Subcutaneous adipose tissue (tissue), 4 donors: Measurements from ENCODE around the gene RASA3. TPM values are rescaled to one million over a fixed set of nuclear protein-coding genes. Genes with fewer than 3 reads are reported as not detected.

Source experiments
- total RNA-seq, 4 donors: library from RNA; depleted of rRNA; stranded (reverse); fragments of >200 nt; gene quantifications; one replicate each; pipeline ENCODE4 v1.1.0, GENCODE V29; 2016
- TF ChIP-seq, protein P1 (sequence below): fragments of 450-650 bp; IDR thresholded peaks from one replicate; pipeline ENCODE4 v1.5.1; 2016; ENCODE audit warnings: low read depth, mild to moderate bottlenecking, control low read depth, antibody characterized with exemption, moderate library complexity

RASA3 gene
- total RNA-seq, 4 donors from 2014 or later: 36.9 to 70.1 (median 46.3) TPM

DNA sequence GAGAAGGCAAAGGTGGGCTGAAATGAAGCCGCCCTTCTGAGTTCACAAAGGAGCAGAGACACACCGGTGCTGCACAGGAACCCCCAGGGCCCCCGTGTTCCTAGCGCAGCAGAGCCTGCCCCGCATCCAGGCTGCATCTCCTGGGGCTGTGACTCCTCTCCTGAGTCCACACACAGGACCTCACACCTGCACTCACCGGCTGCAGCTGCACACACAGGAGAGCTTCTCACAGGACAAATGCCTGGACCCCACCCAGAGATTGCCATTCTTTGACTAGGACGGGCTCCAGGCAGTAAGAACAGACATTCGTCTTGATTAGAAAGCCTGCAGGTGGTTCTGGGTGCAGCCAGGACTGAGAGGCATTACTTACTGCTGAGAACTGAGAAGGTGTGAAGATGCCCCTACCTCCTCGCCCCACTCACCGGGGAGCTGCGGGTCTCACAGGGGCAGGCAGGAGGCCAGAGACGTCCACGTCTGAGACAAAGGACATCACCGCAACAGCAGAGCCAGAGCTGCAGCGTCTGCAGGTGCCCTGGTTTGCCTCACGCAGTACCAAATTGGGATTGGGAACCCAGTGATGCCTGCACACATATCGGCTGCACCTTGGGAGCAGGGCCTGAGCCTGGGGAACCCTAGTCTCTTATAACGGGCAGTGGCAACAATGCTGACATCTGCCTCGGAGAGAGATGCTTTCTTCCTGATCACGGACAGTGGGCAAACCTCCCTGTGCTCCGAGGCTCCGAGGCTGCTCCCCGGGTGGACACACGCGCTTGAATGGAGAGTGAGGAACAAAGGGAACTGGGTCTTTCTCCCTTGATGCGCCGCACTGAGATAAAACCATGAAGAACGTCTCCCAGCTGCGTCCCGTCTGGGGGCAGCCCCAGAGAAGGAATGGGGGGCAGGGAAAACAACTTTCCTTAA lies 50.4 kb downstream of the RASA3 start:
- TF ChIP-seq, protein P1, sequence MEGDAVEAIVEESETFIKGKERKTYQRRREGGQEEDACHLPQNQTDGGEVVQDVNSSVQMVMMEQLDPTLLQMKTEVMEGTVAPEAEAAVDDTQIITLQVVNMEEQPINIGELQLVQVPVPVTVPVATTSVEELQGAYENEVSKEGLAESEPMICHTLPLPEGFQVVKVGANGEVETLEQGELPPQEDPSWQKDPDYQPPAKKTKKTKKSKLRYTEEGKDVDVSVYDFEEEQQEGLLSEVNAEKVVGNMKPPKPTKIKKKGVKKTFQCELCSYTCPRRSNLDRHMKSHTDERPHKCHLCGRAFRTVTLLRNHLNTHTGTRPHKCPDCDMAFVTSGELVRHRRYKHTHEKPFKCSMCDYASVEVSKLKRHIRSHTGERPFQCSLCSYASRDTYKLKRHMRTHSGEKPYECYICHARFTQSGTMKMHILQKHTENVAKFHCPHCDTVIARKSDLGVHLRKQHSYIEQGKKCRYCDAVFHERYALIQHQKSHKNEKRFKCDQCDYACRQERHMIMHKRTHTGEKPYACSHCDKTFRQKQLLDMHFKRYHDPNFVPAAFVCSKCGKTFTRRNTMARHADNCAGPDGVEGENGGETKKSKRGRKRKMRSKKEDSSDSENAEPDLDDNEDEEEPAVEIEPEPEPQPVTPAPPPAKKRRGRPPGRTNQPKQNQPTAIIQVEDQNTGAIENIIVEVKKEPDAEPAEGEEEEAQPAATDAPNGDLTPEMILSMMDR: no peak

DNA sequence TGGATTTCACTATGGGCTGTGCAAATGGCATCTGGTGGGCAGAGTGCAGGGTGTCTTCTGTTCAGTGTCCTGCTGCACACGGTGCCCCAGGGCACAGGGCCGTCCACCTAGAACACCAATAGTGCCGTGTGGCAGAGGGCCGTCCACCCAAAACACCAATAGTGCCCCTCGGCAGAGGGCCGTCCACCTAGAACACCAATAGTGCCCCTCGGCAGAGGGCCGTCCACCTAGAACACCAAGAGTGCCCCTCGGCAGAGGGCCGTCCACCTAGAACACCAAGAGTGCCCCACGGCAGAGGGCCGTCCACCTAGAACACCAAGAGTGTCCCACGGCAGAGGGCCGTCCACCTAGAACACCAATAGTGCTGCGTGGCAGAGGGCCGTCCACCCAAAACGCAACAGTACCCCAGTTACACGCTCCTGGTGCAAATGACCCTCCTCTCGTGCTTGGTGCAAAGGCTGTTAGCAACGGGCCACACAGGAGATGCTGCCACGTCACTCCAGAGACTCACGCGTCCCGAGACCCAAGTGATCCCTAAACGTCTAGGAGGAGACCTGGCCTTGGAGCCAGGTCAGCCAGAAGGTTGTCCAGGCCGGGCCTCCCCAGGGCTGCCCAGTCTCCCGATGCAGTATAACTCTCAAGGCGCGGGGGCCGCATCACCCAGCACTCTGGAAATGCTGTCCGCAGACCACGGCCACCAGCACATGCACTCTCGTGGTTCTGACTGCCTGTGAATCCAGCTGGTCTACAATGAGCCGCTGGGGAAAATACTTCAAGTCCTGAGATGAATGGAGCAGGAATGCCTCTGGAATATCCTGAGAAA lies 51.5 kb downstream of the RASA3 start:
- TF ChIP-seq, protein P1: no peak

DNA sequence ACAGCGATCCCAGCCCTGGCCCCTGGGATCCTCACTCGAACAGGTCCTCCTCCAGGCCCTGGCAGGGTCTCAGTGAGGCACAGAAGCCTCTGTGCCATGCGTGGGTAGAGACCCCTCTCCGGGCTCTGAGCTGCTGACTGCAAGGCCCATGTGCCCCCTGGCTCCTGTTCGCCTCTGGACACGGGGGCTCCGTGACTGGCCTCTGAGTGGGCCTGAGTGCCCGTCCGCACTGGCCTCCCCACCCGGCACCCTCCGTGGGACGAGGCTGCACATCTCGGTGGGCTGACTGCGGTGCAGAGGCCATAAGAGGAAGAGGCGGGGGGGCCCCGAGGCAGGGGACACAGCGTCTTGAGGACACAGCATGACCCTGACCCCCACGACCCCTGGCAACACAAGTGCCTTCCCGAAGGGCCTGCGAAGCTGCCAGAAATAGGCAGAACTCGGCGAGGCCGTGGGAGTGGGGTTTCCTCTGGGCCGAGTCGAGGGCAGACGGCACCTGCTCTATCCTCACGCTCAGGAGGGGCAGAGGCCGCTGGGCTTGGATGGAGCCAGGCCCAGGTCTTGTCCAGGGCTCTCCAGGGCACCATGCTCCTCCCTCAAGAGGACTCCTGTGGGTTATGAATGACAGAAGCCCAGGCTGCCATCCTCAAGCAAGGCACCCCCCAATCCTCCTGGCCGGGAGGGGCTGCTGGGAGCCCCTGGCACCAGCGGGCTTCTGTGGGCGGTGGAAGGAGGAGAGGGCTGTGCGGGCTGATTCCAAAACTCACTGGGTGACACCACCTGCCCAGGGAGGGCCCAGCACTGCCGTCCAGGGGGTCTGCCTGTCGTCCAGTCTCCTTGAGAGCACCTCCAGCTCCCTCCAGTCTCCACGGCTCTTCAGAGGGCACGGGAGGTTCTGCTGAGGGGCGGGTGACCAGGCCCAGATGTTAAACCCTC lies 52.6 kb downstream of the RASA3 start:
- TF ChIP-seq, protein P1: no peak

DNA sequence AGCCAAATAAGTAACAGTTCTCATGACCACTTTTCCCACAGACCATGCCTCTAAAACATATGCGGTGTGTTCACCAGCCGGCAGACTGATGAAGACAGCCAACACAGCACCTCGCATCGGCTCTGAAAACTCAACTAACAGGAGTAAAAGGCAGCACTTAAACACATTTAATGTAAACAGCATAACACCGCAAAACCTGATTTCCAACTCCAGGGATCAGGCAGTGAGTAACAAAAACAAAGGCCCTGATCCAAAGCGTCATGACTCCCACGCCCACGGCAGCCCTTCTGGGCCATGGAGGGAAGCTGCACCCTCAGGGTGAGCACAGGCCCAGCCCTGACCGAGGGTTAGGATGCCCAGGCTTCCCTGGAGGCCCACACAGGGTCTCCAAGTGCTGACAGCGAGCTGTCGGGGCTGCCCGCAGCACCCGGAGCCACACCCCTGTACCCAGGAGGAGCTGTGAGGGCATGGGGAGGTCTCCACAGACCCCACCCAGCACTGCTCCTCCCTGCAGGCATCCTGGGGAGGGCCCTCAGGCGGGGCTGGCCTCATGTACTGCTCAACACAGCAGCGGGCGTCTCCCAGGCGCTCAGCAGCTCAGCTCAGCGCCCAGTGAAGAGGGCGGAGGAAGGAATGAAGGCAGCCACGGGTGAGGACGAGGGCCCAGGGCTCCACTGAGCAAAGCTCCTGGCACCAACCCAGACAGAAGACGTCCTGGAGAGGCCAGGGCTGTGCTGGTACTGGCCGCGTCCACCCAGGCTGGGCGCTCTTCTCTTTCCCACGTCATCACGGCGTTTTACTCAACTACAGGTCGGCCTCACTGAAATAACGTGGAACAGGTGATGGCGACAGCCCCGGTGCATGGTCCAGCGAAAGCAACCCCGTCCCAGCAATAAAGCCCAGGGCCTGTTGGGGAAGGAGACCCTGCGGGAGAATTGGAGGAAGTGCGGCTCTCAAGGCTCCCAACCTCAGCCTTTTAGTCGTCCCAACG lies 53.7 kb downstream of the RASA3 start:
- TF ChIP-seq, protein P1: no peak

DNA sequence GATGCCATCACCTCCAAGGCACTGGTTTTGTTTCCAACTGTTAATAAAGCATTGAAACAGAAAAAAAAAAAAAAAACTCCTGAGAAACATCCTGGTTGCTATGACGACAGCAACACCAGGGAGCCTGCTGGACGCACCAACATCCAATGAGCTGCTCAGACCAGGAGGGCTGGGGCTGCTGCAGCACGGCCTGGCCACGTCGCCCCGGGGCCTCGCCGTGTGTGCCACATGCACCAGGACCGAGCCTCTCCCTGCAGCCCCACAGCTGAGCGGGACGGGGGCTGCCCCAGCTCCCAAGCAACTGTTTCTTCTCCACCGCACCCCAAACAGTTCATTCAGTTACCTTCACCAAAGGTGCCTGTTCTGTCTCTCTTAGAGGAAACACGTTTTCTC lies 54.5 kb downstream of the RASA3 start:
- TF ChIP-seq, protein P1: no peak

DNA sequence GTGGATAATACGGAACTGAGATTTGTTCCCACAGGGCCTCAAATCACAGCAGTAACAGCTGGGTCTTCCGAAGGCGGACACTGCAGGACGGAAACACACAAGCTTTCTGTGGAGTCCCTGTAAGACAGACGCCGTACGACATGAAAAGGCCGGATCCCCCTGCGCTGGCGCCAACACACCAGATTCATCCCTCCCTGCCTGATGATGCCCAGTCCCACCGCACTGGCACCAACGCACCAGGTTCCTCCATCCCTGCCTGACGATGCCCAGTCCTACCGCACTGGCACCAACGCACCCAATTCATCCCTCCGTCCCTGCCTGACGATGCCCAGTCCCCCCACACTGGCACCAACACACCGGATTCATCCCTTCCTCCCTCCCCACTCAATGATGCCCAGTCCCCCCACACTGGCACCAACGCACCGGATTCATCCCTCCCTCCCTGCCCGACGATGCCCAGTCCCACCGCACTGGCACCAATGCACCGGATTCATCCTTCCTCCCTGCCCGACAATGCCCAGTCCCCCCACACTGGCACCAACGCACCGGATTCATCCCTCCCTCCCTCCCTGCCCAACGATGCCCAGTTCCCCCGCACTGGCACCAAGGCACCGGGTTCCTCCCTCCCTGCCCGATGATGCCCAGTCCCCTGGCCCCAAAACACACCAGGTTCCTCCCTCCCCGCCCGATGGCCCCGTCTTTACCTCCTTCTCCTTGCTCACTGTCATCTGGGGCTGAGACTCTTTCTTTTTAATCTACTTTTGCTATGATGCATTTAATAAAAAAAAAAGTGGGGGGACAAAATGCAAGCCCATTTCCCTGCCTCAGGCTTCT lies 55.1 kb downstream of the RASA3 start:
- TF ChIP-seq, protein P1: no peak
